Coronary artery (tissue), 2 donors: ENCODE measurements around the gene TBX6.

ENCODE experiments used
- DNase-seq: peaks from one replicate; pipeline ENCODE4 v3.0.0-alpha.2; 2017; ENCODE audit warnings: low spot score
- H3K27ac ChIP-seq, 2 donors: fragments of 200-600 bp; sonication (generic); one replicate each; pipeline ENCODE4 v1.5.1; 2016 to 2019
- H3K4me3 ChIP-seq: fragments of 200-600 bp; sonication (generic); 2 replicates; pipeline ENCODE4 v1.5.1; 2016; ENCODE audit warnings: mild to moderate bottlenecking, moderate library complexity
- TF ChIP-seq, protein P1 (sequence below): fragments of 200-600 bp; sonication (generic); IDR thresholded peaks from one replicate; pipeline ENCODE4 v1.5.1; 2019; ENCODE audit warnings: antibody characterized with exemption

The TBX6 gene

GRCh38 chr16:30077656-30078055 lies 14.1 kb downstream of the TBX6 start:
- H3K27ac ChIP-seq: no peak overlapping the region
- peak overlapping the region; percentile 97 for H3K4me3 ChIP-seq
- no peak for DNase-seq
- TF ChIP-seq, protein P1, sequence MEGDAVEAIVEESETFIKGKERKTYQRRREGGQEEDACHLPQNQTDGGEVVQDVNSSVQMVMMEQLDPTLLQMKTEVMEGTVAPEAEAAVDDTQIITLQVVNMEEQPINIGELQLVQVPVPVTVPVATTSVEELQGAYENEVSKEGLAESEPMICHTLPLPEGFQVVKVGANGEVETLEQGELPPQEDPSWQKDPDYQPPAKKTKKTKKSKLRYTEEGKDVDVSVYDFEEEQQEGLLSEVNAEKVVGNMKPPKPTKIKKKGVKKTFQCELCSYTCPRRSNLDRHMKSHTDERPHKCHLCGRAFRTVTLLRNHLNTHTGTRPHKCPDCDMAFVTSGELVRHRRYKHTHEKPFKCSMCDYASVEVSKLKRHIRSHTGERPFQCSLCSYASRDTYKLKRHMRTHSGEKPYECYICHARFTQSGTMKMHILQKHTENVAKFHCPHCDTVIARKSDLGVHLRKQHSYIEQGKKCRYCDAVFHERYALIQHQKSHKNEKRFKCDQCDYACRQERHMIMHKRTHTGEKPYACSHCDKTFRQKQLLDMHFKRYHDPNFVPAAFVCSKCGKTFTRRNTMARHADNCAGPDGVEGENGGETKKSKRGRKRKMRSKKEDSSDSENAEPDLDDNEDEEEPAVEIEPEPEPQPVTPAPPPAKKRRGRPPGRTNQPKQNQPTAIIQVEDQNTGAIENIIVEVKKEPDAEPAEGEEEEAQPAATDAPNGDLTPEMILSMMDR: no peak

GRCh38 chr16:30076276-30076791 lies 15.4 kb downstream of the TBX6 start:
- H3K27ac ChIP-seq: peak overlapping the region; percentile 82 to 96
- H3K4me3 ChIP-seq: peak overlapping the region; percentile 97
- TF ChIP-seq, protein P1: no peak
- DNase-seq: no peak

DNA sequence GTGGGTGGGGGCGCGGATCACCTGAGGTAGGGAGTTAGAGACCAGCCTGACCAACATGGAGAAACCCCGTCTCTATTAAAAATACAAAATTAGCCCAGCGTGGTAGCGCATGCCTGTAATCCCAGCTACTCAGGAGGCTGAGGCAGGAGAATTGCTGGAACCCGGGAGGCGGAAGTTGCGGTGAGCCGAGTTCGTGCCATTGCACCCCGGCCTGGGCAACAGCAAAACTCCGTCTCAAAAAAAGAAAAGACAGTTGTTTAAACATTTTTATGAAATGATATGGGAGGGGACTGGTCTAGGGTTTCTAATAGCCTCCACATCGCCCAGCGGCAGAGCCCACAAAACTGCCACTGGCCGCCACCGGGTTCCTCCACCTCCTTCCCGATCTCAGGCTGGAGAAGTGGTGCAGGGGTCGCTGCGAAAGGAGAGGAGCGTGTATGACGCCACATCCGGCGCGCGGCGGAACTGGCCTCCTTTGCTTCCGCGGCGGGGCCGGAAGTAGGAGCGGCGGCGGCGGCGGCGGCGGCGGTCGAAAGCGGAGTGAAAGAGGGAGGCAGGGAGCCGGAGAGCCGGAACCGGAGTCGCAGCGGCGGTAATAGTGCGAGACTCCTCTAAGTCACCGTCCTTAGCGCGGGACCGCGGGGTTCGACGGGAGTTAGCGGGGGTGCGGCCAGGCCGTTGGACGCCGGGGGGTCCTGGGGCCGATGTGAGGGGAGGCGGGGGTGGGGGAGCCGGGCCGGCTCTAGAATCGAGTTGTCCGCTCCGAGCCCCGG lies 16.0 kb downstream of the TBX6 start, which contains the start of gene PPP4C:
Gene PPP4C, plus strand, starts transcription at position 492 of the 773 bp plus-strand sequence. CDS start 384 bp downstream, outside the sequence.
- DNase-seq: peak; percentile 90
- TF ChIP-seq, protein P1: no peak
- H3K27ac ChIP-seq: peak within 1 kb of the TSS; percentile 82 to 96

DNA sequence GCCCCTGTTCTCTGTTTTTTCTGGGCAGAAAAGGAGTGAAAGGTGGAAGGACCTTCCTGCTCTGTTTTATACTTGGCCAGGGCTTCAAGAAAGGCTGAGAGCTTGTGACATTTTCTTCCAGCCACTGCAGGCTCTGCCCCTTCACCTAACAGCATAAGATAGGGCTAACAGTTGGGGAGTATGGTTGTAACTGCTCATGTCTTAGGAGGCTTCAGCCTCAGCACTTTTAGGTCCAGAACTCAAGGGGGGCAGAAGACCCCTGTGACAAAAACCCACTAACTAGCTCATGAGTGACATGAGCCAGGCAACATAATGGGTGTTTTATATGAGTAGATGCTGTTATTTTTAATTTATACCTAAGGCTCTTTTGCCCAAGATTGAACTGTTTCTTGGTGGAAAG lies 21.2 kb downstream of the TBX6 start:
- TF ChIP-seq, protein P1: no peak
- H3K27ac ChIP-seq: peak overlapping the region in 1 of 2 donors; percentile 54
- no peak for DNase-seq
- peak overlapping the region; percentile 25 for H3K4me3 ChIP-seq

More for the DNA sequence above, 16.0 kb downstream of the TBX6 start, which contains the start of gene PPP4C:
- H3K4me3 ChIP-seq: peak within 1 kb of the TSS; percentile 97

DNA sequence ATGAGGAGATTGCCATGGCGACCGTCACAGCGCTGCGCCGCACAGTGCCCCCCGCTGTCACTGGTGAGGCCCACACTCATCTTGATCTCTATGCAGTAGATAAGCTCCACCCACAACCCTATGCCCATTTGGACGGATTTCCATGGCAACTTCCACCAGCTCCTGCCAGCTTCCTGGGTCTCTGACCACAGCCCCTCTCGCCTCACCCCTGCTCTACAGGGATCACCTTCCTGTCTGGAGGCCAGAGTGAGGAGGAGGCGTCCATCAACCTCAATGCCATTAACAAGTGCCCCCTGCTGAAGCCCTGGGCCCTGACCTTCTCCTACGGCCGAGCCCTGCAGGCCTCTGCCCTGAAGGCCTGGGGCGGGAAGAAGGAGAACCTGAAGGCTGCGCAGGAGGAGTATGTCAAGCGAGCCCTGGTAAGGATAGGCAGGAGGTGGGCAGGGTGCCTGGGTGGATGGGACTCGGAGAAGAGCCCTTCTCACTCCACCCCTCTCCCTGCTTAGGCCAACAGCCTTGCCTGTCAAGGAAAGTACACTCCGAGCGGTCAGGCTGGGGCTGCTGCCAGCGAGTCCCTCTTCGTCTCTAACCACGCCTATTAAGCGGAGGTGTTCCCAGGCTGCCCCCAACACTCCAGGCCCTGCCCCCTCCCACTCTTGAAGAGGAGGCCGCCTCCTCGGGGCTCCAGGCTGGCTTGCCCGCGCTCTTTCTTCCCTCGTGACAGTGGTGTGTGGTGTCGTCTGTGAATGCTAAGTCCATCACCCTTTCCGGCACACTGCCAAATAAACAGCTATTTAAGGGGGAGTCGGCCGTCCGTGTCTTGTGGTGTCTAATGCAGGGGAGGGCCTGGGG lies 21.9 kb downstream of the TBX6 start:
- no peak for DNase-seq
- TF ChIP-seq, protein P1: no peak
- H3K27ac ChIP-seq: peak overlapping the region in 1 of 2 donors; percentile 54
- H3K4me3 ChIP-seq: peak overlapping the region; percentile 25

GRCh38 chr16:30068750-30069610 lies 22.7 kb downstream of the TBX6 start:
- H3K4me3 ChIP-seq: peak overlapping the region; percentile 25
- no peak for DNase-seq
- TF ChIP-seq, protein P1: peak; percentile 12
- peak overlapping the region in 1 of 2 donors; percentile 54 for H3K27ac ChIP-seq
